IPS DF 4.7 (cell line): ENCODE measurements around the gene PSORS1C1.
A peak's percentile ranks its signal among the peaks of the same experiment; 100 is the strongest.
"Not testable (repeated sequence)": the region's sequence is repeated elsewhere in the genome, so short reads cannot be mapped to it uniquely, and the experiment has no call there.

ENCODE experiments used
- DNase-seq: peaks from one replicate; pipeline ENCODE4 v3.0.0-alpha.2; 2013; ENCODE audit warnings: low spot score; ENCODE audit errors: extremely low read depth

The PSORS1C1 gene

DNA sequence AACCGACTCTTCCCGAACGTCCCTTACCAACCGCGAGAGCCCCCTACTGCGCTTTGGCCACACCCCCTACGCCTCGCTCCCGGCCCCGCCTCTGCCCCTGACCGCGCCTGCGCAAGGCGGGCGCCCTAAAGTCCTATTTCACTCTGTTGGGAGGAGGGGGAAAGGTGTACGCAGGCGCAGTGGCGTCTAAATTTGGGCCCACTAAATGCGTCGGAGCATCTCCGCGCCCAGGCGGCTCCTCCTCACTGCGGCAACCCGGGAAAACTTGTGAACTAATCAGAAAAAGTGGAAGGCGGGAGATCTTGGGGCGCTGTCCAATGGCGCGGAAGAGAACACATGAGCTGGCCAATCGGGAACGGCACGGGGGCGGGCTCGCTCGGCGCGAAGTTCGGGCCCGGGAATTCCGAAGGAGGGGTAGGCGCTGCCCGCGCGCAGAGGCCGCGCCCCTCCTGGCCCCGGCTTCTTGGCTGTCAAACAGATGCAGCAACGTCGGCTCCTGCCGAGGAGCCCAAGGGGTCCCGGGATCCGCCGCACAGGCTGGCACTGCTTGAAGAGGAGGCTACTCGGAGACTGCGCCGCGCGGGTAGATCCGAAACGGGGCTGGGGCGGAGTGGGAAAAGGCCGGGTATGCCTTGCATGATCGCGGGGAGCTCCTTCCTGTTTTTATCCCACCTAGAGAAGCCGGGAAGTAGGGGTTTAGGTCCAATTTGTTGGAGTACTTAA, 43.7 kb downstream of the PSORS1C1 start, which contains the start of gene TCF19:
Gene TCF19, plus strand, starts transcription at position 450 of the 723 bp plus-strand sequence. CDS start 881 bp downstream, outside the sequence.
- DNase-seq: no peak

DNA sequence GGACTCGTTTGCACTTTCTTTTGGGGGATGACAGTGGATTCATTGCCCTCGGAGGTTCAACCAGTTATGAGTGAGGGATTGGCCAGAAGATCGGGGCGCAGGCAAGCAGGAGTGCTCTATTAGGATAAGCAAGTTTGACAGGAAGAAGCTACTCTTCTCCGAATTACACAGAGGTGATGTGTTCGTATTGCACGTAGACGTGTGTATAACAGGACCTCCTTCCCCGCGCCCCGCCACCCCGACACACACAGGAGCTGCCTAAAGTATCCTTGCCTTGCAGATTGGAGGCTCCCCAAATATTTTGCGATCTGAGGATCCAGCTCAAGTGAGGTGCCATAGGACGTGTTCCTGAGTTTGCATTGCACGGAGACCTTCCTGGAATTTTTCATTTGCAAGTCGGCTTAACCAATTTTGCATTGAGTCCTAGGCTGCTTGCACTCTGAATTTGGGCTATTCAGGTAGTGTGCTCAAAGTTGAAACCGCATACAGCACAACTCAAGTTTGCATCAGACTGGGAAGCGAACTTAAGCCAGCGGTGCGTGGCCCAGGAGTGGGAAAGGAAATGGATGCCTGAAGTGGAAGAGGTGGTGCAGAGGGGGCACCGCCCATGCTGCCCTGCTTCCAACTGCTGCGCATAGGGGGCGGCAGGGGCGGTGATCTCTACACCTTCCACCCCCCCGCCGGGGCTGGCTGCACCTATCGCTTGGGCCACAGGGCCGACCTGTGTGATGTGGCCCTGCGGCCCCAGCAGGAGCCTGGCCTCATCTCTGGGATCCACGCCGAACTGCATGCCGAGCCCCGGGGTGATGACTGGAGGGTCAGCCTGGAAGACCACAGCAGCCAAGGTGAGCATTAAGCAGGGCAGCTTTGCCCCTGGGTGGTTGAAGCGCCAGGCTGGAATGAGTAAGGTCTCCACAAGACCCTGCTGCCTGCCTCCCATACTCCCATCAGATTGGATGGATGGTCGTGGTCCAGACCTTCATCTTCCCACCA, 44.6 kb downstream of the PSORS1C1 start:
- no peak for DNase-seq

DNA sequence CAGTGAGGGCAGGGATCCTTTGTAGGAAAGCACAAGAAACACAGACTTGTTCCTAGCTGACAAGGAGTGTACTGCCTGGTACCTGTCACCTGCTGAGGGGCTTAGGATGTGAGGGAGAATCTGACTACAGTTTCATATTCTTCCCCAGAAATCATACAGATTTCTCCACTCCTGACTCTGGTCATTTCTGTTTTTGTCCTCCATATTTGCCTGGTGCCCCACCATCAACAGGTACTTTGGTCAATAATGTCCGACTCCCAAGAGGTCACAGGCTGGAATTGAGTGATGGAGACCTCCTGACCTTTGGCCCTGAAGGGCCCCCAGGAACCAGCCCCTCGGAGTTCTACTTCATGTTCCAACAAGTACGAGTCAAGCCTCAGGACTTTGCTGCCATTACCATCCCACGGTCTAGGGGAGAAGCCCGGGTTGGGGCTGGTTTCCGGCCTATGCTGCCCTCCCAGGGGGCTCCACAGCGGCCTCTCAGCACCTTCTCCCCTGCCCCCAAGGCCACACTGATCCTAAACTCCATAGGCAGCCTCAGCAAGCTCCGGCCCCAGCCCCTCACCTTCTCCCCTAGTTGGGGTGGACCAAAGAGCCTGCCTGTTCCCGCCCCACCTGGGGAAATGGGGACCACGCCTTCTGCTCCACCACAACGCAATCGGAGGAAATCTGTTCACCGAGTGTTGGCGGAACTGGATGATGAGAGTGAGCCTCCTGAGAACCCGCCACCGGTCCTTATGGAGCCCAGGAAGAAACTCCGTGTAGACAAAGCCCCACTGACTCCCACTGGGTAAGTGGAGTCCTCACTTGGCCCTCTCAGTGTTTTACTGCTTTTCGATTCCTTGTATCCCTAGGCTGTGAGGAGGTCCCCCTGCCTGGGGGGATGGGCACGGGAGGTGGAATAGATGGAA, 46.9 kb downstream of the PSORS1C1 start:
- no peak for DNase-seq

DNA sequence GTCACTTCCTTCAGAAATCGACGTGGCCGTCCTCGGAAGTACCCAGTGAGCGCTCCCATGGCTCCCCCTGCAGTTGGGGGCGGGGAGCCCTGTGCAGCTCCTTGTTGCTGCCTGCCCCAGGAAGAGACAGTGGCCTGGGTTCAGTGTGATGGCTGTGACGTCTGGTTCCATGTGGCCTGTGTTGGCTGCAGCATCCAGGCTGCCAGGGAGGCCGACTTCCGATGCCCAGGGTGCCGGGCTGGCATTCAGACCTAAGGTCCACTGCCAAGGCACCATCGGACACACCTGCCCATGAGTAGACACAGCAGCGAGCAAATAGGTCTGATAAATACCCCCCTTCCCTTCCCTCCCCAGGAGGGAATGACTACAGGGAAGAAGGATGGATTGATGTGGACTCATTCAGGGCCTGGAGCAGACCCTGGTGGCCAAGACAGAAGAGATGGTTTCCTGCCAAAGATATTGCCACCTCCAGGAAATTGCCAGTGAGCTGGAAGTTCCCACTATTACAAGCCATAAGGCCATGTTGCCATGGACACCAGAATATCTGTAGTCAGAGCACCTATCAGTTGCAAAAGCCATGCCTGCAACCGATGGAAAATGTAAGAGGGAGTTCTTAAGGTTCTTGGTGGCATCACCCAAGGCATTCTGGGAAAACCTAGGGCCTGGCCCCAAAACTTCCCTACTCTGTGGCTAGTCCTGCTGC, 48.0 kb downstream of the PSORS1C1 start:
- DNase-seq: no peak

DNA sequence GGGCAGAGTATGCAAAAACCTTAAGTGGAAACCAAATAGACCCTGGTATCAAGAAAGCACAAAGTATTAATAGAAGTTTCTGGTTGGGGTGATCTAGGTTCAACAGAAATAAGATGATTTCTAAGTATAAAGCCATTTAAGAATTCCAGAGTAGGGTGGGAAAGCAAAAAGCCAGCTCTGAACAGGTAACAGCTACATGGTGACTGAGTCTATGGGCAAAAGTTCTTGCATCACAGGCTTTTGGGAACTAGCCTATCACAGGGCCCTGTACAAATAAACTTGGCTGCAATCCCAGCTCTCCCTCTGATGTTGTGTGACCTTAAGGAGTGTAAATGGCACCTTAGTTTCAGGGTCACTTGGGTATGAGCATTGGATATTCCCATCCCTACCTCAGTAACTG, 49.3 kb downstream of the PSORS1C1 start:
- DNase-seq: no peak

DNA sequence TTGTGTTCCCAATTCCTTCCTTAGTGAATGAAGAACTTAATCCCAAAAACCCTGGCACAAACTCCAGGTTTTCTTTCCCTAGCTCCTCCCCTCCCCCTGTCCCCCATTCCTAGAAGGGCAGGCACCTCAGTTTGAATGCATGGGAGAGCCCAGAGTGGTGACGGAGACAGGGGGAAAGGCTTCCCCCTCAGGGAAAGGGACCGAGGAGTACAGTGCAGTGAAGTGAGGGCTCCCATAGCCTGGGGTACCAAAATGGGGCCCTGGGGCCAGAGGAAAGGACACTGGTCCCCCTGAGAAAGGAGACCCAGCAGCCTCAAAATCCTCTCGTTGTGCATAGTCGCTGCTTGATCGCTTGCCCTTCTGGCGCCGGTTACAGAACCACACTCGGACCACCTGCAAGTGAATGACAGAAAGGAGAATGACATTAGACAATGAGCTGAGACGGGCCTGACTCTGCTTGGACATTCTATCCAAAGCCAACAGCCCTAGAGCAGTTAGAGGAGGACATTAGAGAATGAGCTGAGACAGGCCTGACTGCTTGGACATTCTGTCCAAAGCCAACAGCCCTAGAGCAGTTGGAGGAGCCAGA, 50.0 kb downstream of the PSORS1C1 start:
- not testable (repeated sequence) for DNase-seq

DNA sequence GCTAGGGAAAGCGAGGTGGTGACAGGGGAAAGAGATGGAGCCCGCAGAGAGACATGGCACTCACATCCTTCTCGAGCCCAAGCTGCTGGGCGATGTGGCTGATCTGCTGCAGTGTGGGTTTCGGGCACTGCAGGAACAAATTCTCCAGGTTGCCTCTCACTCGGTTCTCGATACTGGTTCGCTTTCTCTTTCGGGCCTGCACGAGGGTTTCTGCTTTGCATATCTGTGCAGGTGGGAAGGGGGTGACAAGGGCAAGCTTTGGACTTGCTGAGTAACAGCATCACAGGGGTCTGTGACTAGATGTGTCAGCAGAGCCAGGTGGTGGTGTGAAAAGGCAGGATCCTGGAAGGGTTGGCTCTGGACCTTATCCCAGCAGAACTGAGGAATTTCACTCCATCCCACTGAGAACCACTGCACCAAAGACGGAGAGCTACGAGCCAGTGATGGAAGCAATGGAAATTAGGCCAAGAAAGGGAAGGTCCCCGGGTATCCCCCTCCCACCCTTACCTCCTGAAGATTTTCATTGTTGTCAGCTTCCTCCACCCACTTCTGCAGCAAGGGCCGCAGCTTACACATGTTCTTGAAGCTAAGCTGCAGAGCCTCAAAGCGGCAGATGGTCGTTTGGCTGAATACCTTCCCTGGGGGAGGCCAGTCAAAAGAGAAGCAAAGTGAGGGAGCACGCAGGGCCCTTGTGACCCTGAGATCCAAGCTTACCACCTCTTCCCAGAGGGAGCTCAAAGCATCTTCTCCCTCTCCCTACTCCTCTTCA, 50.6 kb downstream of the PSORS1C1 start:
- DNase-seq: not testable (repeated sequence)

DNA sequence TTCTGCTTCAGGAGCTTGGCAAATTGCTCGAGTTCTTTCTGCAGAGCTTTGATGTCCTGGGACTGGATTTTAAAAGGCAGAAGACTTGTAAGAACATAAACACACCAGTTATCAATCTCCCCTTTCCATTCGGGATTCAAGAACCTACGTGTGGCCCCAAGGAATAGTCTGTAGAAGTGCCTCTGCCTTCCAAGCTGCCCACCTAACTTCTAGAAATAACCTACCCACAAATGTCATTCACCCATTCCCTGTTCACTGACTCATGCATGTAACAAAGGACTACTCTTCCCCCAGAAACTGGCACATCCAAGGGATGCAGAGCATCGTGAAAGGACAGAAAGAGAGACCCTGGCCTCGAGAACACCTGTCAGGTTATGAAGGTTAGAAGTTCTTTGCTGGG, 51.4 kb downstream of the PSORS1C1 start:
- DNase-seq: no peak

DNA sequence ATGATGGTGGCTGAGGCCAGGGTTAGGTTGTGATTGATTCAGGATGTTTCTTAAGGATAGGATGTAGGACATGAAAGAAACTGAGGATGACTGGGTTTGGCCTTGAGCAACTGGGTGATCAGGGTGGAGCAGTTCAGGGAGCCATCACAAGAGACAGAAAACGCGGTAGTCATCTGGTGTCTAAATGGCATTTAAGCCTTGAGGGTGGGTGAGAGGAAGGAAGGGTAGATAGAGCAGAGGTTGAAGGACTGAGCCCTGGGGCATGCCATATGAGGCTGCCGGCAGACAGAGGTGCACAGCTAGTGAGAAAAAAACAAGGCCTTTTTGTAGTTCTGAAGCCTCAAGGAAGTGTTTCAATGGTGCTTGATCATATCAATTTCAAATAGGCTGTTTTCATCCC, 54.0 kb downstream of the PSORS1C1 start:
- DNase-seq: no peak

DNA sequence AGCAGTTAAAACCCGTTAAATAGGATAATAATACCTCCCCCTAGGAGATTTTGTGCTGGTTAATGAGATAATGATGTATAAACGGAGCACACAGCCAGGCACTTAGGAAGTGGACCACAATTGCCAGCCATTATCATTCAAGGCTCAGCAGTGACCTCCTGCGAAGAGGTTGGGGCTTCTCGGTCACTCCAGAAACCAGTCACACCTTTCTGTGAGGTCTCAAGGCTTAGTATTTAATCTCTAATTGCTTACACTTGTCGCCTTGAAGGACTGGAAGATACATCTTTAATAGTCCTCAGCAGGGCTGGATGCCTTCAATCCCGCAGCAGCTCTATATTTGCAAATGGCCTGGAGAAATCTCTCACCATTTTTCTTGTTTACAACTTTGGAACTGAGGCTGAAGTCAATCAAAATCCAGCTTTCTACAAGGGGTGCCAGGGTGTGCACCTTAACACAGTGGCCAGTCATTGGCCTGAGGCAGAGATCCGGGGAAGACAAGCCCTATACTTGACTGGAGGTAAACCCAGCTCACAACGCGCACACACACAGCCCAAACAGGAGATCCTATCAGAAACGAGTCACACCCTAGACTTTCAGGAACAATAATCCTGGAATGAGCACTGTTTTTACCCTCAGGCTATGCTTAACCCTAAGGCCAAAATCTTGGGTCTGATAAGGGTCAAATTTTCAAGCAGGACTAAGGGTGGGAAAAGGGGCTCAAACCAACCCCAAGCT, 54.7 kb downstream of the PSORS1C1 start:
- no peak for DNase-seq

DNA sequence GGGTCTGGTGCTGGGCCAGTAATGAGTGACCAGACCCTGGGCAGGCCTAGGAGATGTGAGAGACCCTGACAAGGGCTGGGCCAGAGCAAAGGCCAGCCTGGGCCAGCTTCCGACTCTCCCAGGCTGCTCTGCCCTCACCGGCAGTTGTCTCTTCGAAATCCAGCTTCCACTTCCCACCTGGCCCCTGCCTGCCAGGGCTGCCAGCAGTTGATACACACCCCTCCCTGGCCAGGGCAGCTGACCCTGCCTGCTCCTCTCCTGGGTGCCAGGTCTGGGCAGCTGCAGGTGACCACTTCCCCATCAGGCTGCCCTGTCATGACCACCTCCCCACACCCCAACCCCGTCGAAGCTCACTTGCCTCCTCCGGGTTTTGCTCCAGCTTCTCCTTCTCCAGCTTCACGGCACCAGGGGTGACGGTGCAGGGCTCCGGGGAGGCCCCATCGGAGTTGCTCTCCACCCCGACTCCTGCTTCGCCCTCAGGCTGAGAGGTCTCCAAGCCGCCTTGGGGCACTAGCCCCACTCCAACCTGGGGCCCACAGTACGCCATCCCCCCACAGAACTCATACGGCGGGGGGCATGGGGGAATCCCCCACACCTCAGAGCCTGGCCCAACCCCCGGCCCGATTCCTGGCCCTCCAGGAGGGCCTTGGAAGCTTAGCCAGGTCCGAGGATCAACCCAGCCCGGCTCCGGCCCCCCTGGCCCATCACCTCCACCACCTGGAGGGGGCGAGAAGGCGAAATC, 55.4 kb downstream of the PSORS1C1 start:
- DNase-seq: not testable (repeated sequence)

DNA sequence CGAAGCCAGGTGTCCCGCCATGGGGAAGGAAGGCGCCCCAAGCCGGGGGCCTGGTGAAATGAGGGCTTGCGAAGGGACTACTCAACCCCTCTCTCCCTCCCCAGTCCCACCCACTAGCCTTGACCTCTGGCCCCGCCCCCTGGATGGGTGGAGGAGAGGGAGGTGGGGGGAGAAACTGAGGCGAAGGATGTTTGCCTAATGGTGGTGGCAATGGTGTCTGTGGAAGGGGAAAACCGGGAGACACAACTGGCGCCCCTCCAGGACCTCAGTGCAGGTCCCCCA, 55.9 kb downstream of the PSORS1C1 start, which contains the start of gene POU5F1:
Gene POU5F1, minus strand, starts transcription at position 83 of the 282 bp plus-strand sequence. Its CDS starts 62 bp downstream, at position 21.
- DNase-seq: no peak

DNA sequence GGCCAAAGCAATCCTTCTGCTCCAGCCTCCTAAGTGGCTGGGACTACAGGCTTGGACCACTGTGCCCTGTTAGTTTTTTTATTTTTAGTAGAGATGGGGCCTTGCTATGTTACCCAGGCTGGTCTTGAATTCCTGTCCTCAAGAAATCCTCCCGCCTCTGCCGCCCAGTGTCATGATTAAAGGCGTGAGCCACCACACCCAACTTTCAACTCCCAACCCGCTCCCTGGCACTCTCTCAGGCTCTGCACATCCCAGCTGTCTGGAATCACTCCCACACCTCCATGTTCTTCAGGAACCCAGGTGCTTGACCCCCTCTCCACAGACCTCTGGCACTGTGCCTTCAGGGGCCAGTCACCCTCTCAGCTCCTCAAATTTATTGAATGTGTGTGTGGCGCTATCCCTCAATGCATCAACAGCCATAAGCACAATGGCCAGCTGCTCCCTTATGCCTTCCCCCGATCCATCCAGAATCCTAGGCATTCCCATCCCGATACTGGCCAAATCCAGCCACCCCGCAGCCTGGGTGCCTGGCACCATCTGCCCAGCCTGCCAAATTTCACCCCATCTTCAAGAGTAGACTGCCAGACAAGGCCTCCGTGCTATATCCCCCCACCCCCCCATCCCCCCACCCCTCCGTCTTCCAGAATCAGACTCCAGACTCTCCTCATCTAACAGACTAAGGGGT, 56.5 kb downstream of the PSORS1C1 start:
- DNase-seq: no peak

DNA sequence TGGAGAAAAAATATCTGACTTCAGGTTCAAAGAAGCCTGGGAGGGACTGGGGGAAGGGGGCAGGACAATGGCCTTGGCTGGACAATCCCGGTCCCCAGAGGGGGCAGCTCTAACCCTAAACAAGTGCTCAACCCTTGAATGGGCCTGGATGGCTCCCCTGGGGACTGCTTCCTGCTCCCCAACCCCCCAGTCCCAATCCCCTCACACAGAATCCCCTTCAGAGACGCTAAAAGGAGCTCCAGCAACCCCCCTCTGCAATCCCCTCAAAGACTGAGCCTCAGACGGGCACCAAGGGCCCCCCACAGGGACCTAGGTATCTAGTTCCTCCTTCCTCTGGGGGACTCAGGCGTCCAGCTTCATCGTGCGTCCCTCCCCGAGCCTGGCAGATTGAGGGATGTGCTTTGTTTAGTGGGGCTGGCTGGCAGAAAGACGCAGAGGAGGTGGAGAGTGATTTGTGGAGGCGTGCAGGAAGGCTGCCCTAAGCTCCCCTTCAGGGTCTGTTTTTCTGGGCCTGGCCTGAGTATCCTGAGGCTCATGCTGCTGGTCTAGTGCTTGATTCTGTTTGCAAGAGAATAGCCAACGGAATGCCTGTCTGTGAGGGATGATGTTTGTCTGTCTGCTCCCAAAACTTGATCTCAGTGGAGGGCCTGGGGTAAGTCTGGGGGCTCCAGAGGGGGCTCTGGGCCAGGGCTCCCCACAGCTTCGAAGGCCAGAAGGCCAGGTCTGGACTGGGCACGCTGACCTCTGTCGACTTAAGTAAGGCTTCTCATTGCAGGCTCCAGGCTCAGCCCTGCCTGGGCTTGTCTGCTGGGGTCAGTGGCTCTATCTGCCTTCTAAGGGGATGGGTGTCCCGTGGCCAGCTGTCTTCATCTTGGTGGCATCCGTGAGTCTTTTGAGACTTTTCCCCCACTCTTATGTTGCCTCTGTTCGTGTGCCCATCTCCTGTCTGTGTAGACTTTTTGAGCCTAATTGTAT, 57.6 kb downstream of the PSORS1C1 start:
- peak; percentile 95 for DNase-seq

DNA sequence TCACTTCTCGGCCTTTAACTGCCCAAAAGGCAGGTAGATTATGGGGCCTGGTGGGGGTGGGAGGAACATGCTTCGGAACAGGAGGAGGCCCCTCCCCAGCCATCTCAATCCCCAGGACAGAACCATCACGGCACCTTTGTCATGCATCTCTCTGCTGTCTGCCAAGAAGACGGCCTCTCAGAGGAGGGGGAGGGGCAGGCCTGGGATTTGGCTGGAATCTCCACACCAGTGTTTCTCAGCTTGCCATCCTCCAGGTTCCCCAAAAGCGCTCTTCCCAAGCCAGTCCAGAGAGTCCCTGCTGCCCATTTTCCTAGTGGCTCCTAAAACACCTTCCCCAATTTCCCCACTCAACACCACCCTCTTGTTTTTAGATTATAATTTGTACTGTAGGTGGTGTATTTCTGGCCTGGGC, 58.4 kb downstream of the PSORS1C1 start:
- DNase-seq: peak; percentile 95

DNA sequence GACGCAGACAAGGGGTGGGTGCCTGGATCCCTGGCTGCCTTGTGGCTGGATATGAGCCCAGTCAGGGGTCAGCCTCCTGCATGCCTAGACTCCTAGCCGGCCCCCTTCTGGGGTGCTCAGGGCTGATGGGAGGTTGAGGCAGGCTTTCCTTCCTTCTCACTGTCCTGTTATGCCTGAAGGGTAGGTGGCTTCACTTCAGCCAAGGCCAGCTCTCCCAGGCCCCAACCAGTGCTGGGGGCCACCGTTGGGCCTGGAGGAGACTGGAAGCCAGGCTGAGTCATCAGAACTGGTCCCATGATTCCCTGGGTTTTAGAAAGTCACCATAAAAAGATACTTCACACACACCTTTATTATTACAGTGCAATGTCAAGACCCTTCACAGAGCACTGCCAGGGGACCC, 58.8 kb downstream of the PSORS1C1 start:
- DNase-seq: no peak
